Right lobe of liver (tissue), 6 donors: ENCODE results near the gene APPL1. TPM values are rescaled to one million over a fixed set of nuclear protein-coding genes. Genes with fewer than 3 reads are reported as not detected.
"Not testable (repeated sequence)": the region's sequence is repeated elsewhere in the genome, so short reads cannot be mapped to it uniquely, and the experiment has no call there.

ENCODE experiments used
- ATAC-seq, 4 donors: fragments of 200-7000 bp; cut with Tn5 transposase; one replicate each; pipeline ENCODE4 v1.9.1; 2020; ENCODE audit warnings: mild to moderate bottlenecking in 4 of 4, moderate library complexity in 4 of 4
- DNase-seq, 3 donors: peaks; one replicate each; pipeline ENCODE4 v3.0.0-alpha.2; 2020
- H3K27ac ChIP-seq, 3 donors: fragments of 200-600 bp; one replicate each; pipeline ENCODE4 v1.8.0; 2022
- H3K27me3 ChIP-seq, 2 donors: fragments of 200-600 bp; one replicate each; pipeline ENCODE4 v1.8.0; 2022
- H3K36me3 ChIP-seq, 4 donors: fragments of 200-600 bp; sonication (generic) in 1 of 4; one replicate each; pipeline versions ENCODE4 v1.5.1 to v1.8.0; 2017 to 2022; ENCODE audit warnings: control low read depth in 1 of 4
- H3K4me1 ChIP-seq, 4 donors: fragments of 200-600 bp; sonication (generic) in 1 of 4; one replicate each; pipeline versions ENCODE4 v1.5.1 to v1.8.0; 2017 to 2022; ENCODE audit warnings: control low read depth in 1 of 4
- H3K4me3 ChIP-seq, 3 donors: fragments of 200-600 bp; one replicate each; pipeline ENCODE4 v1.8.0; 2022
- H3K9me3 ChIP-seq, 4 donors: fragments of 200-600 bp; sonication (generic) in 1 of 4; one replicate each; pipeline versions ENCODE4 v1.5.1 to v1.8.0; 2017 to 2022; ENCODE audit warnings: control low read depth in 1 of 4
- CTCF ChIP-seq, 4 donors: fragments of 200-600 bp in 3 of 4; fragments of 450-650 bp in 1 of 4; IDR thresholded peaks; one replicate each; pipeline versions ENCODE4 v1.5.1 to v1.8.0; 2016 to 2022; ENCODE audit warnings: antibody characterized with exemption in 4 of 4, mild to moderate bottlenecking in 2 of 4
- POLR2A ChIP-seq: fragments of 450-650 bp; IDR thresholded peaks from one replicate; pipeline ENCODE4 v1.6.1; 2017; ENCODE audit warnings: antibody characterized with exemption, mild to moderate bottlenecking
- WGBS: methylation state at CpG from one replicate; pipeline ENCODE4 v1.1.6; 2018; ENCODE audit warnings: low coverage, low lambda C conversion rate; ENCODE audit not compliant: insufficient coverage; ENCODE audit errors: missing lambda C conversion rate; 5-methylcytosine and 5-hydroxymethylcytosine counted together
- intact Hi-C, 2 donors: fragments of 100-400 bp; cut with DNase I; formaldehyde crosslinking; loops; one replicate each; pipeline versions ENCODE4 v1.11.2 to v1.14.1; 2022
- total RNA-seq, 6 experiments: library from RNA; depleted of rRNA in 2 of 6; stranded (reverse); fragments of >200 nt in 2 of 6; fragmentation: NEBNext Ultra II Directional in 3 of 6; extraction: Animal tissue kit (Norgen Biotek cat#: 25700) in 3 of 6; gene quantifications; one replicate each; pipeline versions ENCODE4 v1.1.0 to v1.2.4, GENCODE V29; 2016 to 2023
- donor health status: DM: no; HTN: yes; CAD: no.
- donor health status: DM: no; HTN: no; CAD: no.
- donor health status: DM: no; HTN: no; CAD: no.
- donor health status: DM: no; HTN: yes; CAD: no.
- donor health status: DM: no; HTN: yes; CAD: no.

The APPL1 gene
- total RNA-seq, 6 experiments from 2014 or later = 12.6 to 21.6 (median 16.6) TPM

DNA sequence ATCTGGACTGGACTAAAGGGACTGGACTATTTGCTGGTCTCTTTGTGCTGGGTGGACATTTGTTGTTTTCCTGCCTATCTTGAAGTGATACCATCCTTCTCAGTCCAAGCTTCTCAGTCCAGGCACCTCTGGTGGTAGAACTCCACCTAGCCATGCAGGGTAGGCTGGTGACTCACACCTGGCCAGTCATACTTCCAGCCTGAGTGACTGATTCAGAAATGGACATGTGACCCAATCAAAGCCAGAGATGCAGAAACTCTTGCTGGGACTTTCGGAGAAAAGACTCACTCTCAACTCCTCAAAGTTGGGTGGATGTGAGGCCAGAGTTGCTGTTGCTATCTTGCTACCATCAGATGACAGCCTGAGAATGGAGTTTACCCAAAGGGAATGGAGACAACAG lies 70.5 kb downstream of the APPL1 start:
- no peak for TF ChIP-seq CTCF (IDR thresholded peaks at IDR 0.05)
- Histone ChIP-seq H3K36me3 (no peaks in the 10 kb centered on the region), H3K4me1 (no peaks in the 10 kb centered on the region), H3K27me3 (no peaks in the 10 kb centered on the region), H3K27ac (no peak overlapping the region), H3K9me3 (no peaks in the 10 kb centered on the region), H3K4me3 (no peak overlapping the region)
- DNase-seq (no peak), ATAC-seq (peak in 1 of 4 donors; percentile 74)
- intact Hi-C loops = no loop called here
- 88% methylated on average over 1 of the region's 1 CpG for WGBS

GRCh38 chr3:57303520-57303919 lies 76.0 kb downstream of the APPL1 start:
- H3K4me1 ChIP-seq, H3K27ac ChIP-seq, H3K27me3 ChIP-seq, H3K9me3 ChIP-seq, H3K36me3 ChIP-seq, H3K4me3 ChIP-seq, ATAC-seq, DNase-seq, intact Hi-C loops: not testable (repeated sequence)
- 87% methylated on average over 7 of the region's 7 CpGs for WGBS

- Histone ChIP-seq H3K9me3 (no peaks in the 10 kb centered on the region), H3K27ac (no peak overlapping the region), H3K27me3 (no peaks in the 10 kb centered on the region), H3K36me3 (no peaks in the 10 kb centered on the region), H3K4me3 (no peak overlapping the region), H3K4me1 (no peaks in the 10 kb centered on the region)
- peak in 3 of 4 donors; percentile 25 to 72 (median 45) for ATAC-seq
- no peak for DNase-seq
- no peak for TF ChIP-seq POLR2A
- TF ChIP-seq CTCF (IDR thresholded peaks at IDR 0.05) = no peak
- WGBS = 15% methylated on average over 3 of the region's 3 CpGs
- intact Hi-C loops = no loop called here
These were observed 82.3 kb downstream of the APPL1 start for GRCh38 chr3:57309769-57310360.

DNA sequence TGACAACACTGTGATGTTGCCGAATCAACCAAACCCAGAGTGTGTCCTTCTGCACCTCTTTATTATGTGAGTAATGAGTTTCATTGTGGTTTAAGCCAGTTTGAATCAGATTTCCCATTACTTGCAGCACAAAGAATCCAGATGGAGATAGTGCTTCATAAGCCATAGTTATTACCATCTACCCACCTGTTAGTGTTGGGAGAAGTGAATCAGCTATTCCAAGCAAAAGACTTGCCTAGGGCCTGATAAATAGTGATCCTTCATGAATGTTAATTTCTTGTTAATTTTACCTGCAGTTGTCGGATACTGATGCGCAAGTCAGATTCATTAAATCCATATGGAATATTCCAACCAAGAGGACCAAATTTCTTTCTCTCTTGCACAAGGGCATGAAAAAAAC lies 86.7 kb downstream of the APPL1 start:
- intact Hi-C loops = no loop called here
- 95% methylated on average over 2 of the region's 3 CpGs for WGBS
- no peak for ATAC-seq

More for the DNA sequence above, 86.7 kb downstream of the APPL1 start:
- H3K9me3 ChIP-seq = no peaks in the 10 kb centered on the region
- no peak for DNase-seq
- no peak overlapping the region for H3K27ac ChIP-seq
- no peaks in the 10 kb centered on the region for H3K27me3 ChIP-seq
- TF ChIP-seq CTCF (IDR thresholded peaks at IDR 0.05) (no peak), POLR2A (no peak)
- H3K36me3 ChIP-seq = no peaks in the 10 kb centered on the region
- no peaks in the 10 kb centered on the region for H3K4me1 ChIP-seq
- H3K4me3 ChIP-seq = no peak overlapping the region

Other genes starting within 250 kb of the APPL1 start
- gene SPATA12, start 167.1 kb upstream of the APPL1 start, total RNA-seq = under 1 TPM in 1 of 6 experiments, not detected in 5; 0.09 TPM
- gene IL17RD, start 62.4 kb upstream of the APPL1 start, total RNA-seq = under 1 TPM; under 0.01 to 0.40 (median 0.29) TPM
- gene HESX1, start 27.8 kb upstream of the APPL1 start, total RNA-seq = under 1 TPM in 4 of 6 experiments, not detected in 2; 0.22 to 0.95 (median 0.66) TPM
- not detected for gene ASB14, start 65.0 kb downstream of the APPL1 start, total RNA-seq